SK-N-SH treated with all-trans-retinoic acid at 6 μM for 48 hours (cell line): ENCODE measurements around the gene MT1X.

Source experiments
- ATAC-seq: fragments of 200-7000 bp; cut with Tn5 transposase; 3 replicates; pipeline ENCODE4 v1.9.1; 2020; ENCODE audit warnings: mild to moderate bottlenecking, moderate library complexity
- ARNTL ChIP-seq: fragments of 450-650 bp; formaldehyde crosslinking; IDR thresholded peaks from 2 replicates; pipeline ENCODE4 v1.5.0; 2020; ENCODE audit warnings: low read depth, mild to moderate bottlenecking, moderate library complexity, borderline replicate concordance
- BACH2 ChIP-seq: fragments of 250-450 bp; sonication (Bioruptor Pico); IDR thresholded peaks from 2 replicates; pipeline ENCODE4 v1.9.0; 2021; ENCODE audit warnings: mild to moderate bottlenecking, borderline replicate concordance
- CREB5 ChIP-seq: fragments of 250-450 bp; sonication (Bioruptor Pico); IDR thresholded peaks from 2 replicates; pipeline ENCODE4 v1.5.1; 2020; ENCODE audit warnings: low read depth, mild to moderate bottlenecking, moderate library complexity
- ESRRG ChIP-seq: fragments of 250-450 bp; sonication (Bioruptor Pico); IDR thresholded peaks from 2 replicates; pipeline ENCODE4 v1.6.1; 2021; ENCODE audit warnings: mild to moderate bottlenecking
- GLIS3 ChIP-seq: fragments of 250-450 bp; sonication (Bioruptor Pico); IDR thresholded peaks from 2 replicates; pipeline ENCODE4 v1.5.0; 2020; ENCODE audit warnings: mild to moderate bottlenecking, moderate library complexity
- ISL1 ChIP-seq: fragments of 250-450 bp; sonication (Bioruptor Pico); IDR thresholded peaks from 2 replicates; pipeline ENCODE4 v2.1.2; 2022; ENCODE audit warnings: mild to moderate bottlenecking, moderate library complexity
- POU6F1 ChIP-seq: fragments of 250-450 bp; sonication (Bioruptor Pico); IDR thresholded peaks from 2 replicates; pipeline ENCODE4 v1.8.0; 2021; ENCODE audit warnings: low read depth, mild to moderate bottlenecking, moderate library complexity, borderline replicate concordance
- PPARA ChIP-seq: fragments of 250-450 bp; sonication (Bioruptor Pico); IDR thresholded peaks from 2 replicates; pipeline ENCODE4 v1.5.0; 2020; ENCODE audit warnings: mild to moderate bottlenecking, borderline replicate concordance
- RARB ChIP-seq: fragments of 250-450 bp; sonication (Bioruptor Pico); IDR thresholded peaks from 2 replicates; pipeline ENCODE4 v1.8.0; 2021; ENCODE audit warnings: mild to moderate bottlenecking, moderate library complexity
- SNAI2 ChIP-seq: fragments of 250-450 bp; sonication (Bioruptor Pico); IDR thresholded peaks from 2 replicates; pipeline ENCODE4 v1.5.0; 2020; ENCODE audit warnings: mild to moderate bottlenecking, moderate library complexity
- TCF4 ChIP-seq: fragments of 250-450 bp; sonication (Bioruptor Pico); IDR thresholded peaks from 2 replicates; pipeline ENCODE4 v1.8.0; 2021; ENCODE audit warnings: mild to moderate bottlenecking, moderate library complexity, borderline replicate concordance
- TOX ChIP-seq: fragments of 250-450 bp; sonication (Bioruptor Pico); IDR thresholded peaks from 2 replicates; pipeline ENCODE4 v1.8.0; 2021; ENCODE audit warnings: mild to moderate bottlenecking, moderate library complexity, borderline replicate concordance
- ZC3H10 ChIP-seq: fragments of 250-450 bp; sonication (Bioruptor Pico); IDR thresholded peaks from 2 replicates; pipeline ENCODE4 v1.5.1; 2021; ENCODE audit warnings: mild to moderate bottlenecking, moderate library complexity
- ZFP3 ChIP-seq: fragments of 250-450 bp; sonication (Bioruptor Pico); IDR thresholded peaks from 2 replicates; pipeline ENCODE4 v1.5.0; 2020; ENCODE audit warnings: mild to moderate bottlenecking, moderate library complexity
- ZFP30 ChIP-seq: fragments of 450-650 bp; formaldehyde crosslinking; IDR thresholded peaks from 2 replicates; pipeline ENCODE4 v1.5.0; 2022; ENCODE audit warnings: mild to moderate bottlenecking, moderate library complexity
- ZNF565 ChIP-seq: fragments of 450-650 bp; formaldehyde crosslinking; conservative IDR thresholded peaks from 2 replicates; pipeline ENCODE4 v1.5.0; 2020; ENCODE audit warnings: low read depth, mild to moderate bottlenecking, moderate library complexity
- ZNF70 ChIP-seq: fragments of 450-650 bp; formaldehyde crosslinking; IDR thresholded peaks from 2 replicates; pipeline ENCODE4 v1.5.0; 2020; ENCODE audit warnings: mild to moderate bottlenecking, moderate library complexity
- ZNF8 ChIP-seq: fragments of 450-650 bp; formaldehyde crosslinking; IDR thresholded peaks from 2 replicates; pipeline ENCODE4 v1.5.0; 2020; ENCODE audit warnings: mild to moderate bottlenecking, moderate library complexity
- TF ChIP-seq, protein P1 (sequence below): fragments of 250-450 bp; sonication (Bioruptor Pico); IDR thresholded peaks from 2 replicates; pipeline ENCODE4 v1.5.1; 2021; ENCODE audit warnings: mild to moderate bottlenecking, moderate library complexity
- TF ChIP-seq, protein P2 (sequence below): fragments of 250-450 bp; sonication (Bioruptor Pico); IDR thresholded peaks from 2 replicates; pipeline ENCODE4 v1.8.0; 2020; ENCODE audit warnings: mild to moderate bottlenecking, moderate library complexity, borderline replicate concordance

Gene MT1X

GRCh38 chr16:56691885-56692284 is 9.6 kb downstream of the MT1X start:
- peak; percentile 85 for ATAC-seq
- TF ChIP-seq ZFP30 (CRISPR knock-in tag) (no peak), SNAI2 (CRISPR knock-in tag) (no peak), RARB (no peak)

GRCh38 chr16:56695246-56695645 is 13.0 kb downstream of the MT1X start:
- TF ChIP-seq ARNTL (CRISPR knock-in tag): no peak
- no peak for TF ChIP-seq POU6F1
- no peak for TF ChIP-seq ZNF565 (CRISPR knock-in tag)
- no peak for TF ChIP-seq ZFP3 (CRISPR knock-in tag)
- no peak for TF ChIP-seq TCF4 (CRISPR knock-in tag)
- TF ChIP-seq, protein P1, sequence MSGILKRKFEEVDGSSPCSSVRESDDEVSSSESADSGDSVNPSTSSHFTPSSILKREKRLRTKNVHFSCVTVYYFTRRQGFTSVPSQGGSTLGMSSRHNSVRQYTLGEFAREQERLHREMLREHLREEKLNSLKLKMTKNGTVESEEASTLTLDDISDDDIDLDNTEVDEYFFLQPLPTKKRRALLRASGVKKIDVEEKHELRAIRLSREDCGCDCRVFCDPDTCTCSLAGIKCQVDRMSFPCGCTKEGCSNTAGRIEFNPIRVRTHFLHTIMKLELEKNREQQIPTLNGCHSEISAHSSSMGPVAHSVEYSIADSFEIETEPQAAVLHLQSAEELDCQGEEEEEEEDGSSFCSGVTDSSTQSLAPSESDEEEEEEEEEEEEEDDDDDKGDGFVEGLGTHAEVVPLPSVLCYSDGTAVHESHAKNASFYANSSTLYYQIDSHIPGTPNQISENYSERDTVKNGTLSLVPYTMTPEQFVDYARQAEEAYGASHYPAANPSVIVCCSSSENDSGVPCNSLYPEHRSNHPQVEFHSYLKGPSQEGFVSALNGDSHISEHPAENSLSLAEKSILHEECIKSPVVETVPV (CRISPR knock-in tag): no peak
- TF ChIP-seq, protein P2, sequence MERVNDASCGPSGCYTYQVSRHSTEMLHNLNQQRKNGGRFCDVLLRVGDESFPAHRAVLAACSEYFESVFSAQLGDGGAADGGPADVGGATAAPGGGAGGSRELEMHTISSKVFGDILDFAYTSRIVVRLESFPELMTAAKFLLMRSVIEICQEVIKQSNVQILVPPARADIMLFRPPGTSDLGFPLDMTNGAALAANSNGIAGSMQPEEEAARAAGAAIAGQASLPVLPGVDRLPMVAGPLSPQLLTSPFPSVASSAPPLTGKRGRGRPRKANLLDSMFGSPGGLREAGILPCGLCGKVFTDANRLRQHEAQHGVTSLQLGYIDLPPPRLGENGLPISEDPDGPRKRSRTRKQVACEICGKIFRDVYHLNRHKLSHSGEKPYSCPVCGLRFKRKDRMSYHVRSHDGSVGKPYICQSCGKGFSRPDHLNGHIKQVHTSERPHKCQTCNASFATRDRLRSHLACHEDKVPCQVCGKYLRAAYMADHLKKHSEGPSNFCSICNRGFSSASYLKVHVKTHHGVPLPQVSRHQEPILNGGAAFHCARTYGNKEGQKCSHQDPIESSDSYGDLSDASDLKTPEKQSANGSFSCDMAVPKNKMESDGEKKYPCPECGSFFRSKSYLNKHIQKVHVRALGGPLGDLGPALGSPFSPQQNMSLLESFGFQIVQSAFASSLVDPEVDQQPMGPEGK (CRISPR knock-in tag): no peak
- TF ChIP-seq PPARA (CRISPR knock-in tag): no peak
- TF ChIP-seq BACH2 (CRISPR knock-in tag): no peak
- TF ChIP-seq ZFP30 (CRISPR knock-in tag): no peak
- TF ChIP-seq SNAI2 (CRISPR knock-in tag): no peak
- no peak for TF ChIP-seq ZNF70 (CRISPR knock-in tag)
- ATAC-seq: no peak

GRCh38 chr16:56697456-56698155 is 15.3 kb downstream of the MT1X start:
- ATAC-seq: no peak
- TF ChIP-seq CREB5 (no peak), ZNF8 (CRISPR knock-in tag) (no peak), TOX (CRISPR knock-in tag) (no peak), SNAI2 (CRISPR knock-in tag) (no peak)
- TF ChIP-seq, protein P1 (CRISPR knock-in tag): no peak

GRCh38 chr16:56700195-56700594 is 17.9 kb downstream of the MT1X start:
- TF ChIP-seq ZNF565 (CRISPR knock-in tag) (no peak), RARB (no peak), ARNTL (CRISPR knock-in tag) (no peak), ZNF8 (CRISPR knock-in tag) (no peak), ESRRG (CRISPR knock-in tag) (no peak), ZFP3 (CRISPR knock-in tag) (no peak), CREB5 (no peak), POU6F1 (no peak), ZC3H10 (CRISPR knock-in tag) (no peak), BACH2 (CRISPR knock-in tag) (no peak), GLIS3 (CRISPR knock-in tag) (no peak), ISL1 (CRISPR knock-in tag) (no peak), PPARA (CRISPR knock-in tag) (no peak), SNAI2 (CRISPR knock-in tag) (no peak), ZFP30 (CRISPR knock-in tag) (no peak), ZNF70 (CRISPR knock-in tag) (no peak), TCF4 (CRISPR knock-in tag) (no peak)
- TF ChIP-seq, protein P2 (CRISPR knock-in tag): no peak
- TF ChIP-seq, all 23 proteins: peak for 0
- no peak for ATAC-seq
